GM06990 (cell line): ENCODE measurements around the gene RIMS1.

Experiments
- DNase-seq: peaks from one replicate; pipeline ENCODE4 v3.0.0-alpha.2; 2011; ENCODE audit not compliant: insufficient read length; ENCODE audit errors: extremely low read depth
- H3K27me3 ChIP-seq: replicated peaks from 2 replicates; pipeline ENCODE4 v1.6.0; 2011; ENCODE audit warnings: low read length; ENCODE audit not compliant: control insufficient read depth, insufficient read depth
- H3K36me3 ChIP-seq: 2 replicates; pipeline ENCODE4 v1.5.1; 2011; ENCODE audit warnings: low read length; ENCODE audit not compliant: control insufficient read depth, insufficient read depth
- H3K4me3 ChIP-seq: replicated peaks from 2 replicates; pipeline ENCODE4 v1.5.1; 2011; ENCODE audit warnings: low read depth, mild to moderate bottlenecking, control low read depth, low read length
- CTCF ChIP-seq: IDR thresholded peaks from 2 replicates; pipeline ENCODE4 v1.5.1; 2011; ENCODE audit warnings: low read length, control low read depth, mild to moderate bottlenecking, inconsistent platforms; ENCODE audit not compliant: insufficient read depth, poor library complexity, severe bottlenecking

RIMS1 gene

DNA sequence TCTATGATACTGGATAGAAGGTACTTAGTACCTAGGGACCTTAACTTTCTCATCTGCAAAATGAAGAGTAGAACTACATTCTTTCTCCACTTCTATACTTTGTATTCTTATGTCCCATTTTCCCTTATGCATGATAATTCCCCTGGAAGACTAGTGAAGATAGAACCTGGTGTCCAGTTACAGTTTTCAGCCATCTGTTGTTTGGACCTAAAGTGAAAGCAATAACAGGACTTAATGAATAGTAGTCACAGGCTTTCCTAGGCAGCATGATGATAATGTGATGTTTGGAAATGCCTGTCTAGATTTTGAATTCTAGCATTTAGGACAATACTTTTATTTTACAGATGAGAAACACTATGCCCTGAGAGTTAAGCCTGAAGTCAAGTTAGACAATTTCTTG lies 153.8 kb downstream of the RIMS1 start:
- no peak for TF ChIP-seq CTCF
- no peak overlapping the region for H3K4me3 ChIP-seq
- no peaks in the 10 kb centered on the region for H3K27me3 ChIP-seq
- H3K36me3 ChIP-seq = no peaks in the 10 kb centered on the region
- no peak for DNase-seq

GRCh38 chr6:72042088-72042487 lies 155.7 kb downstream of the RIMS1 start:
- peak; percentile 3 for TF ChIP-seq CTCF
- no peak for DNase-seq
- Histone ChIP-seq H3K27me3 (no peaks in the 10 kb centered on the region), H3K4me3 (no peak overlapping the region), H3K36me3 (no peaks in the 10 kb centered on the region)

DNA sequence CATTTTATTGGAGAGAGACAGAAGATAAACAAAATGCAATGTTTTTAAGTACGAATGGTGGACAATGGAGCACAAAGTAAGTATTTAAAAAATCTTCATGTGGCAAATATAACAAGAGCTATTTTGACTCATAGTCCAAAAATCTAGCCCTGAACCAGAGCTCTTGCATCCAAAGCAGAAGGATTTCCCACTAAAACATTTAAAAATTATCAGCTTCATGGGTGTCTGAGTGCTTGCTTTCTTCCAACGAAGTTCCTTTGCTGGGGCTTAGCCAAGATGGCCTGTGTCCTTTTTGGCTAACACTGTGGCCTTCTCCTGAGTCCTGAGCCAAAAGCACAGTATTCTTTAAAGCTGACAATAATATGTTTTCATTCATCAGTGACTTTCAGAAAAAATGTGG lies 161.7 kb downstream of the RIMS1 start:
- Histone ChIP-seq H3K4me3 (no peak overlapping the region), H3K36me3 (no peaks in the 10 kb centered on the region), H3K27me3 (no peaks in the 10 kb centered on the region)
- no peak for TF ChIP-seq CTCF
- no peak for DNase-seq

DNA sequence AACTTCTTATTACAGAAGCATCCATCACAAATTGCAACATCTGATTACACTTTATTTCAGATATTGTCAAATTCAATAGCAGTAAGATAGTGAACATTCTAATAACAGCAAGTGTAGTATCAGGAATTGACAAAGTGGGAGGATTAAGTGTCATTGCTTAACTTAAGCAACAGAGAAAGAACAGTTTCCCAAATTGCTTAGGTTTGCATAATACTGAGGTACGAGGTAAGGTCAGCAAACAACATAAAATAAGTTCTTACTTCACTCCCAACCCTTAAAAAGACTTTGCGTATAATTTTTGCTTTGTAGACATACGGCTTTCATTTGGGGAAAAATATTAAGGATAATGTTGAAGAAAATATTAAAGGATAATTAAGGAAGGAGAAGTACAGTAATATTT lies 163.0 kb downstream of the RIMS1 start:
- H3K36me3 ChIP-seq = no peaks in the 10 kb centered on the region
- H3K4me3 ChIP-seq = no peak overlapping the region
- no peaks in the 10 kb centered on the region for H3K27me3 ChIP-seq
- TF ChIP-seq CTCF = no peak
- no peak for DNase-seq

GRCh38 chr6:72061286-72061685 lies 174.9 kb downstream of the RIMS1 start:
- TF ChIP-seq CTCF = no peak
- Histone ChIP-seq H3K4me3 (no peak overlapping the region), H3K36me3 (no peaks in the 10 kb centered on the region), H3K27me3 (no peaks in the 10 kb centered on the region)
- no peak for DNase-seq

DNA sequence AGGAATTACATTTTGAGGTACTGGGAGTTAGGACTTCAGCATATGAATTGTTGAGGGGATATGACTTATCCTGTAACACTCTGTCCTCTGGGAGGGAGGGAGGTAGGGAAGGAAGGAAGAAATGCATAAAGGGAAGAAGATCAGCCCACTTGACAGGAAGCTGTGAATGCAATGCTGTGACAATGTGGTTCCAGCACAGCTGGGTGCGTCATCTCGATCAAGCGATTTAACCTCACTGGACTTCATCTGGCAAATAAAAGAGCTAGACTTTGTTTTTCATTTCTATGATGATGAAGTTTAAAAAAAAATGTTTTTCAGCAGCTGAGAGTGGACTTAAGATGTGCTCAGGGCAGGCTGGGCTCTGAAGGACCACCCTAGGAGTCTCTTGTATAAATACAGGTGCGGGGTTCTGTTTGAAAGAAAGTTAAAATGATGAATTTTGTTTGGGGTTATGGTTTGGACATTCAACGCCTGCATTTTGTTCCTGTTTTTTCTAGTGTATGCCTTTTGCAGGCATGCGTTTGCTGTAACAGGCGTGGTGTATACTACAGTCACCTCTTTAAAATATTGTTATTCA lies 178.1 kb downstream of the RIMS1 start:
- Histone ChIP-seq H3K4me3 (no peak overlapping the region), H3K27me3 (no peaks in the 10 kb centered on the region), H3K36me3 (no peaks in the 10 kb centered on the region)
- TF ChIP-seq CTCF = no peak
- DNase-seq = no peak
